Omental fat pad (tissue), 4 donors: ENCODE data around the gene KLHL22. TPM values are rescaled to one million over a fixed set of nuclear protein-coding genes. Genes with fewer than 3 reads are reported as not detected.
A peak's percentile ranks its signal among the peaks of the same experiment; 100 is the strongest.
"Not testable (repeated sequence)": the region's sequence is repeated elsewhere in the genome, so short reads cannot be mapped to it uniquely, and the experiment has no call there.

Experiments
- ATAC-seq: fragments of 150-250 bp; one replicate; pipeline ENCODE4 v1.9.1; 2016; ENCODE audit warnings: mild to moderate bottlenecking, moderate library complexity; ENCODE audit not compliant: low FRiP score
- DNase-seq: peaks from one replicate; pipeline ENCODE4 v3.0.0-alpha.2; 2019; ENCODE audit warnings: low spot score
- CTCF ChIP-seq, 3 donors: fragments of 450-650 bp; IDR thresholded peaks; one replicate each; pipeline ENCODE4 v1.5.1; 2016 to 2017; ENCODE audit warnings: antibody characterized with exemption in 3 of 3, mild to moderate bottlenecking in 3 of 3, moderate library complexity in 2 of 3
- total RNA-seq, 4 donors: library from RNA; depleted of rRNA; stranded (reverse); fragments of >200 nt; gene quantifications; one replicate each; pipeline ENCODE4 v1.1.0, GENCODE V29; 2016

The KLHL22 gene
- total RNA-seq, 4 donors from 2014 or later = 19.8 to 45.0 (median 32.9) TPM

DNA sequence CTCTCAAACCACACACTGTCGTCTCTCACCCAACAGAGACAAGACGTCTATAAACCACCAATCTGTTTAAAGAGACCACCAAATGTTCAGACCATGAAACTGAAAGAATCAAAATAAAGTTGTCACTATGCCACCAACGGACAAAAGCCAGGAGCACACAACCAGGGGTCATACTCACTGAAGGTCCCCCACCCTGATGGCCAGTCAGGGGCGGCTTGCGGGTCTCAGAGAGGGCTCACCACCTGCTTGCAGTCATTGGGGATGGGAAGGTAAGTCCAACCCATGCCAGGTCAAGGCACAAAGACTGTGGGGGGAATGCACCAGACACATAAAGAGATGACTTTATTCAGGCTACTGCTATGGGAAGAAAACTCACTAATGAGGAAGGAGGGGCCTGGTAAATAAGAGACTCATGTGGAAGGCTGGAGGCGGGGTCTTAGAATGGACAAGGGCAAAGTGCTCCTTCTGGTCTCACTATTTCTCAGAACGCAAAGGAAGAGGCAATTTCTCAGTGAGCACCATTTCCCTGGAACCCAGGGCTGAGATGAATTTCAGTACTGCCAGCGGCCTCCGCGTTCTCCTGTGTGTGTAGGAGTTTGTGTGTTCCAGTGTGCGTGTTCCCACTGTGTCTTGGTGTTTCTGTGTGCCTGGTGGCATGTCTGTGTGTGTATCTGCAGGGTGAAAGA is 75.3 kb downstream of the KLHL22 start:
- ATAC-seq = no peak

GRCh38 chr22:20419664-20419951 is 76.0 kb downstream of the KLHL22 start:
- no peak for TF ChIP-seq CTCF (IDR thresholded peaks at IDR 0.05)

More for the DNA sequence above, 75.3 kb downstream of the KLHL22 start:
- no peak for TF ChIP-seq CTCF (IDR thresholded peaks at IDR 0.05)
- no peak for DNase-seq

GRCh38 chr22:20418211-20418788 is 77.3 kb downstream of the KLHL22 start:
- DNase-seq = no peak
- peak; percentile 75 for ATAC-seq
- no peak for TF ChIP-seq CTCF (IDR thresholded peaks at IDR 0.05)

More at GRCh38 chr22:20419664-20419951, 76.0 kb downstream of the KLHL22 start:
- no peak for DNase-seq
- ATAC-seq = no peak

- ATAC-seq, DNase-seq: not testable (repeated sequence)
These were observed 79.9 kb downstream of the KLHL22 start for GRCh38 chr22:20415699-20416098.

DNA sequence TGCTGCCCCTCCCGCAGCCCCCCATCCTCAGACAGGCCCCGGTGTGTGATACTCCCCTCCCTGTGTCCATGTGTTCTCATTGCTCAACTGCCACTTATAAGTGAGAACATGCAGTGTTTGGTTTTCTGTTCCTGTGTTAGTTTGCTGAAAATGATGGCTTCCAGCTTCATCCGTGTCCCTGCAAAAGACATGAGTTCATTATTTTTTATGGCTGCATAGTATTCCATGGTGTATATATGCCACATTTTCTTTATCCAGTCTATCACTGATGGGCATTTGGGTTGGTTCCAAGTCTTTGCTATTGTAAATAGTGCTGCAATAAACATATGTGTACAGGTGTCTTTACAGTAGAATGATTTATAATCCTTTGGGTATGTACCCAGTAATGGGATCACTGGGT is 80.4 kb downstream of the KLHL22 start:
- ATAC-seq = not testable (repeated sequence)

DNA sequence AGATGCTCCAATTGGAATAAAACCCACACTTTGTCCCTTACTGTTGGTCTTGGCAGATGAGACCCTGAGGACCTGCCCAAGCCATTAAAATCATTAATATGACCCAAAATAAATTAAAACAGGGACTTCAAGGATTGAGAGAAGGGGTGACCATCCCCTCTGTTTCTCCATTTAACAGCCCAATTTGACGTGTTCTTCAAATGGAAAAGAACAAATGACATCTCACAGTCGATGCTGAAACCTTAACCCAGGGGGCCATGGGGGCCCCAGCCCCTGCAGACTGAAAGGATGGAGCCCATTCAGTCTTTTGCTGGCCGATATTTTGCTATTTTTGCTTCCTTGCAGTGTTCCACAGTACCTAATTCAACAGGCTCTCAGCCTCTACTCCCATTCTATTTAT is 81.1 kb downstream of the KLHL22 start:
- DNase-seq (no peak), ATAC-seq (no peak)
- TF ChIP-seq CTCF (IDR thresholded peaks at IDR 0.05) = no peak

More for the DNA sequence above, 80.4 kb downstream of the KLHL22 start:
- not testable (repeated sequence) for DNase-seq

GRCh38 chr22:20414059-20414440 is 81.5 kb downstream of the KLHL22 start:
- DNase-seq = no peak
- no peak for ATAC-seq
- no peak for TF ChIP-seq CTCF (IDR thresholded peaks at IDR 0.05)

GRCh38 chr22:20413217-20414058 is 82.2 kb downstream of the KLHL22 start:
- ATAC-seq (no peak), DNase-seq (no peak)
- no peak for TF ChIP-seq CTCF (IDR thresholded peaks at IDR 0.05)
